Measurements from ENCODE around the gene HERC2.

DNA sequence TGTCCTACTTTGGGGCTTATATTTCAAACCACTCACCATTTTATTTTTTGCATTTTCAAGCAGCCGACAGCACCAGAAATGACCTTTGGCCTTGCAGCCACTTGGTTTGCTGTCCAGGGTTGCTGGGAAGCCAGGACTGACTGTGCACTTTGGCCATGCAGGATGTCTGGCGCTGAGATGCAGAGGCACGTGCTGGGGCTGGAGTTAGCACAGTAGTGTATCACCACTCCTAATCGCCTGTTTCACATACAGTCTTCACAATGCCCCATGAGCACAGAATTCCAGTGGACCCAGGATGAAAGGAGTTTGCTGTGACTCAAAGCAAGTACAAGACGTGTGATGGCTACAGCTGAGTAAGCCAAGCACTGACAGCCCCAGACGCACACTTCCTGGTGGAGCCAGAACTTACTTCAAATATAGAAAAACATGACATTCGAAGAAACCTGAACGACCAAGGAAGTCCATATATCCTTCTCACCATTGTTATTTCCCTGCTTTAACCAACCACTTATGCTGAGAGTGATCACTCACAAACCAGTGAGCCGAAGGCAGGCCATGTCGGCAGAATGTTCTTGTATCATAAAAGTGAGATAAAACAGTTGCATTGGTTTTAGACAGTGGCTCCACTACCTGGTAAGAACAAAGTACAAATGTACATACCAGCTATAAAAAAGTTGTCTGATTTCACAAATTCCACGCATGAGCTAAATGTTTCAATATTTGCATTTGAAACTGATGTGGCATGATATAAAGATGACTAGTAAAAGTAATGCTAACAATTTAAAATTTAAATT, 238.9 kb downstream of the HERC2 start:
- no peak for TF ChIP-seq POLR2A (IDR thresholded peaks at IDR 0.05)
- TF ChIP-seq, protein P1, sequence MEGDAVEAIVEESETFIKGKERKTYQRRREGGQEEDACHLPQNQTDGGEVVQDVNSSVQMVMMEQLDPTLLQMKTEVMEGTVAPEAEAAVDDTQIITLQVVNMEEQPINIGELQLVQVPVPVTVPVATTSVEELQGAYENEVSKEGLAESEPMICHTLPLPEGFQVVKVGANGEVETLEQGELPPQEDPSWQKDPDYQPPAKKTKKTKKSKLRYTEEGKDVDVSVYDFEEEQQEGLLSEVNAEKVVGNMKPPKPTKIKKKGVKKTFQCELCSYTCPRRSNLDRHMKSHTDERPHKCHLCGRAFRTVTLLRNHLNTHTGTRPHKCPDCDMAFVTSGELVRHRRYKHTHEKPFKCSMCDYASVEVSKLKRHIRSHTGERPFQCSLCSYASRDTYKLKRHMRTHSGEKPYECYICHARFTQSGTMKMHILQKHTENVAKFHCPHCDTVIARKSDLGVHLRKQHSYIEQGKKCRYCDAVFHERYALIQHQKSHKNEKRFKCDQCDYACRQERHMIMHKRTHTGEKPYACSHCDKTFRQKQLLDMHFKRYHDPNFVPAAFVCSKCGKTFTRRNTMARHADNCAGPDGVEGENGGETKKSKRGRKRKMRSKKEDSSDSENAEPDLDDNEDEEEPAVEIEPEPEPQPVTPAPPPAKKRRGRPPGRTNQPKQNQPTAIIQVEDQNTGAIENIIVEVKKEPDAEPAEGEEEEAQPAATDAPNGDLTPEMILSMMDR (IDR thresholded peaks at IDR 0.05) = no peak
